GM12878 (cell line): ENCODE results near the gene OPCML. TPM values are rescaled to one million over a fixed set of nuclear protein-coding genes. Genes with fewer than 3 reads are reported as not detected.

Experiments used
- ATAC-seq: fragments of 200-7000 bp; cut with Tn5 transposase; 3 replicates; pipeline ENCODE4 v1.9.1; 2020; ENCODE audit warnings: mild to moderate bottlenecking, moderate library complexity
- BruUV-seq: library from RNA; stranded (reverse); fragments of 400-500 nt; replicated peaks from 2 replicates; lab custom pipeline; 2021; lab: Mats Ljungman, UMichigan
- CTCF ChIA-PET: fragments of 300-600 bp; sonication (Branson Sonifier 250); formaldehyde crosslinking; extraction: SDS; loops from one replicate; lab custom pipeline; 2021; ENCODE audit warnings: inconsistent platforms; lab: Yijun Ruan, JAX
- POLR2A ChIA-PET: fragments of 350-600 bp; formaldehyde crosslinking; extraction: SDS; loops from one replicate; lab custom pipeline; 2021; ENCODE audit warnings: inconsistent platforms; lab: Charles Lee
- RAD21 ChIA-PET: fragments of 300-600 bp; sonication (Branson Sonifier 250); formaldehyde crosslinking; loops from one replicate; lab custom pipeline; 2023; ENCODE audit warnings: antibody characterized with exemption; ENCODE audit not compliant: unreplicated experiment; lab: Charles Lee
- SMC1A ChIA-PET: fragments of 300-600 bp; sonication (Branson Sonifier 250); formaldehyde crosslinking; loops from one replicate; lab custom pipeline; 2023; ENCODE audit not compliant: unreplicated experiment, uncharacterized antibody; lab: Charles Lee
- DNase-seq: peaks from one replicate; pipeline ENCODE4 v3.0.0-alpha.2; 2011; ENCODE audit warnings: low read depth, low spot score
- FAIRE-seq: peaks from 3 replicates; lab custom pipeline; 2011; peaks lifted over from hg19 to GRCh38; lab: Jason Lieb, UNC
- H2AFZ ChIP-seq: 2 replicates; pipeline ENCODE4 v1.6.0; 2011; ENCODE audit warnings: low read depth, low read length, control low read depth; ENCODE audit not compliant: control insufficient read depth
- H3K27ac ChIP-seq: 2 replicates; pipeline ENCODE4 v1.5.1; 2011; ENCODE audit warnings: control low read depth; ENCODE audit not compliant: control insufficient read depth, insufficient read depth
- H3K27me3 ChIP-seq, 2 experiments: replicated peaks in 1 of 2; 2 replicates each; pipeline versions ENCODE4 v1.6.0 to v1.6.1; 2011; ENCODE audit warnings: low read length in 1 of 2; ENCODE audit not compliant: control insufficient read depth in 2 of 2, insufficient read depth in 2 of 2
- H3K36me3 ChIP-seq, 2 experiments: 2 replicates each; pipeline ENCODE4 v1.5.1; 2011; ENCODE audit warnings: low read length in 1 of 2; ENCODE audit not compliant: control insufficient read depth in 2 of 2, insufficient read depth in 2 of 2
- H3K4me1 ChIP-seq: 2 replicates; pipeline ENCODE4 v1.6.1; 2011; ENCODE audit warnings: mild to moderate bottlenecking, low read length, moderate library complexity, mixed read lengths; ENCODE audit not compliant: control insufficient read depth, insufficient read depth
- H3K4me2 ChIP-seq: 2 replicates; pipeline ENCODE4 v1.6.0; 2011; ENCODE audit warnings: control low read depth; ENCODE audit not compliant: control insufficient read depth, insufficient read depth
- H3K4me3 ChIP-seq: fragments of 200-600 bp; sonication (generic); 2 replicates; pipeline ENCODE4 v1.5.1; 2016
- H3K79me2 ChIP-seq: 2 replicates; pipeline ENCODE4 v1.6.0; 2011; ENCODE audit warnings: low read length; ENCODE audit not compliant: control insufficient read depth, insufficient read depth
- H3K9ac ChIP-seq: 2 replicates; pipeline ENCODE4 v1.8.0; 2011; ENCODE audit warnings: low read length, control low read depth, mixed read lengths; ENCODE audit not compliant: control insufficient read depth, insufficient read depth
- H3K9me3 ChIP-seq: replicated peaks from 3 replicates; pipeline ENCODE4 v1.5.1; 2011; ENCODE audit warnings: mild to moderate bottlenecking, low read length; ENCODE audit not compliant: control insufficient read depth, insufficient read depth
- H4K20me1 ChIP-seq: 2 replicates; pipeline ENCODE4 v1.6.0; 2011; ENCODE audit not compliant: control insufficient read depth, insufficient read depth
- ASH2L ChIP-seq: fragments of 300-600, 200-600 bp; sonication (generic); IDR thresholded peaks from 2 replicates; pipeline ENCODE4 v1.6.1; 2017; ENCODE audit warnings: low read depth, mild to moderate bottlenecking, borderline replicate concordance
- BACH1 ChIP-seq: fragments of 450-650 bp; IDR thresholded peaks from 2 replicates; pipeline ENCODE4 v1.6.1; 2017; ENCODE audit warnings: mild to moderate bottlenecking, borderline replicate concordance
- BHLHE40 ChIP-seq, 2 experiments: fragments of 450-650 bp in 1 of 2; IDR thresholded peaks; 2 replicates each; pipeline ENCODE4 v1.6.1; 2011 to 2017; ENCODE audit warnings: low read depth in 2 of 2, borderline replicate concordance in 1 of 2, improper control_type of control experiment in 1 of 2, low read length in 1 of 2, mild to moderate bottlenecking in 1 of 2
- CHD4 ChIP-seq: fragments of 200-600 bp; sonication (generic); IDR thresholded peaks from 2 replicates; pipeline ENCODE4 v1.6.1; 2016; ENCODE audit warnings: mild to moderate bottlenecking
- FOS ChIP-seq: IDR thresholded peaks from 3 replicates; pipeline ENCODE4 v1.6.1; 2011; ENCODE audit warnings: borderline replicate concordance; ENCODE audit not compliant: insufficient read length; ENCODE audit errors: extremely low read depth
- RAD51 ChIP-seq: fragments of 450-650 bp; IDR thresholded peaks from 2 replicates; pipeline ENCODE4 v1.6.1; 2016; ENCODE audit warnings: moderate library complexity, mild to moderate bottlenecking, inconsistent platforms
- SPI1 ChIP-seq: IDR thresholded peaks from 2 replicates; pipeline ENCODE4 v1.6.1; 2011; ENCODE audit warnings: low read depth, mild to moderate bottlenecking, low read length, moderate library complexity, borderline replicate concordance; ENCODE audit not compliant: insufficient read depth
- WGBS: methylation state at CpG from one replicate; pipeline ENCODE4 v1.1.6; 2016; ENCODE audit warnings: low lambda C conversion rate; ENCODE audit not compliant: insufficient replicate concordance, insufficient coverage; ENCODE audit errors: missing lambda C conversion rate; 5-methylcytosine and 5-hydroxymethylcytosine counted together
- in situ Hi-C: fragments of 300-500 bp; cut with MboI; formaldehyde crosslinking; loops from 9 replicates; pipeline ENCODE4 v1.14.3; 2018; ENCODE audit warnings: mixed read lengths
- intact Hi-C: fragments of 100-400 bp; cut with micrococcal nuclease; formaldehyde crosslinking; loops from one replicate; pipeline ENCODE4 v1.14.2; 2022; ENCODE audit not compliant: unreplicated experiment
- polyA plus RNA-seq, 11 experiments: library from polyadenylated mRNA; depleted of rRNA in 4 of 11; unstranded in 6 of 11; stranded (reverse) in 5 of 11; fragments of >200 nt; fragmentation: Nextera tagmentation in 4 of 11; fragmentation: Illumina TruSeq in 1 of 11; extraction: Ambion mirVana in 4 of 11; extraction: Trizol in 1 of 11; gene quantifications; 1 replicate in 1 of 11; 2 replicates in 10 of 11; pipeline versions ENCODE4 v1.2.1 to v1.2.3, GENCODE V29; 2011 to 2016; ENCODE audit warnings: inconsistent platforms in 2 of 11, missing spikeins in 2 of 11, low read depth in 1 of 11
- total RNA-seq, 4 experiments: library from RNA; depleted of rRNA in 3 of 4; stranded (reverse); fragments of >200 nt in 3 of 4; fragmentation: Illumina TruSeq in 1 of 4; extraction: Trizol in 1 of 4; gene quantifications; 2 replicates each; pipeline versions ENCODE4 v1.2.1 to v1.2.3, GENCODE V29; 2013 to 2021
- TF ChIP-seq, protein P1 (sequence below), 3 experiments: IDR thresholded peaks in 2 of 3; conservative IDR thresholded peaks in 1 of 3; 2 replicates each; pipeline ENCODE4 v1.5.1; 2011; ENCODE audit warnings: low read depth in 3 of 3, low read length in 3 of 3, mild to moderate bottlenecking in 3 of 3, control low read depth in 2 of 3, moderate library complexity in 2 of 3, inconsistent platforms in 1 of 3, mixed read lengths in 1 of 3; ENCODE audit not compliant: control insufficient read depth in 2 of 3, insufficient read depth in 1 of 3; ENCODE audit errors: extremely low read depth in 1 of 3

Gene OPCML
- total and polyA plus RNA-seq, 10 of the 15 experiments (the other 5 are each of a cell fraction or from before 2014, with no cell fraction given), result 0.84 TPM; not detected in 9

GRCh38 chr11:133082841-133083488 is 449.3 kb downstream of the OPCML start (continued):
- TF ChIP-seq, protein P1, sequence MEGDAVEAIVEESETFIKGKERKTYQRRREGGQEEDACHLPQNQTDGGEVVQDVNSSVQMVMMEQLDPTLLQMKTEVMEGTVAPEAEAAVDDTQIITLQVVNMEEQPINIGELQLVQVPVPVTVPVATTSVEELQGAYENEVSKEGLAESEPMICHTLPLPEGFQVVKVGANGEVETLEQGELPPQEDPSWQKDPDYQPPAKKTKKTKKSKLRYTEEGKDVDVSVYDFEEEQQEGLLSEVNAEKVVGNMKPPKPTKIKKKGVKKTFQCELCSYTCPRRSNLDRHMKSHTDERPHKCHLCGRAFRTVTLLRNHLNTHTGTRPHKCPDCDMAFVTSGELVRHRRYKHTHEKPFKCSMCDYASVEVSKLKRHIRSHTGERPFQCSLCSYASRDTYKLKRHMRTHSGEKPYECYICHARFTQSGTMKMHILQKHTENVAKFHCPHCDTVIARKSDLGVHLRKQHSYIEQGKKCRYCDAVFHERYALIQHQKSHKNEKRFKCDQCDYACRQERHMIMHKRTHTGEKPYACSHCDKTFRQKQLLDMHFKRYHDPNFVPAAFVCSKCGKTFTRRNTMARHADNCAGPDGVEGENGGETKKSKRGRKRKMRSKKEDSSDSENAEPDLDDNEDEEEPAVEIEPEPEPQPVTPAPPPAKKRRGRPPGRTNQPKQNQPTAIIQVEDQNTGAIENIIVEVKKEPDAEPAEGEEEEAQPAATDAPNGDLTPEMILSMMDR (IDR thresholded peaks at IDR 0.05 in 2 of 3, conservative IDR thresholded peaks at IDR 0.05 in 1 of 3; ENCODE audit: control insufficient read depth in 2 of 3, extremely low read depth in 1 of 3, insufficient read depth in 1 of 3, low read depth in 3 of 3, low read length in 3 of 3), result peak; percentile 49 to 89 (median 68); a peak in 5 of 6 replicates
- TF ChIP-seq BHLHE40 (IDR thresholded peaks at IDR 0.05; ENCODE audit: borderline replicate concordance in 1 of 2, low read depth in 2 of 2, low read length in 1 of 2), result peak; percentile 23 to 59; a peak in 2 of 4 replicates
- TF ChIP-seq ASH2L, result no peak
- TF ChIP-seq BACH1, result 0 out of 2 replicates have a peak, but pooled peaks have one; percentile 31

- no peaks in the 10 kb centered on the region for H3K9me3 ChIP-seq
- no peak for TF ChIP-seq FOS
- no peak for TF ChIP-seq SPI1
- no peak for TF ChIP-seq CHD4
- TF ChIP-seq RAD51, result no peak
- FAIRE-seq (no peak), DNase-seq (no peak), ATAC-seq (no peak)
- no peak overlapping the region for H3K9ac ChIP-seq
- BruUV-seq, result no TSS peak
- no peaks in the 10 kb centered on the region for H3K79me2 ChIP-seq
- RAD21 ChIA-PET, result no interaction called here
- H2AFZ ChIP-seq, result no peak overlapping the region
- in situ Hi-C loops (no loop called here), intact Hi-C loops (no loop called here)
- POLR2A ChIA-PET, result no interaction called here
- no peaks in the 10 kb centered on the region for H3K36me3 ChIP-seq
- no peaks in the 10 kb centered on the region for H4K20me1 ChIP-seq
- no peak overlapping the region for H3K4me3 ChIP-seq
- H3K4me2 ChIP-seq, result no peak overlapping the region
- H3K4me1 ChIP-seq, result no peaks in the 10 kb centered on the region
- SMC1A ChIA-PET, result no interaction called here
- WGBS, result no CpG with 5 or more reads among the region's 23 CpGs
- no peak overlapping the region for H3K27ac ChIP-seq
- CTCF ChIA-PET, result no interaction called here
- no peaks in the 10 kb centered on the region for H3K27me3 ChIP-seq
Measured at GRCh38 chr11:133082453-133082781, 449.9 kb downstream of the OPCML start.
